Vagina (tissue), 2 donors: ENCODE results near the gene ATP6V1A.

Experiments
- CTCF ChIP-seq, 3 experiments: fragments of 450-650 bp in 2 of 3; fragments of 200-600 bp in 1 of 3; sonication (generic) in 1 of 3; IDR thresholded peaks; one replicate each; pipeline ENCODE4 v1.5.1; 2017 to 2019; ENCODE audit warnings: antibody characterized with exemption in 3 of 3, mild to moderate bottlenecking in 2 of 3, moderate library complexity in 2 of 3
- POLR2A ChIP-seq, 2 donors: fragments of 450-650 bp; IDR thresholded peaks; one replicate each; pipeline ENCODE4 v1.6.1; 2017; ENCODE audit warnings: antibody characterized with exemption in 2 of 2, mild to moderate bottlenecking in 2 of 2, moderate library complexity in 2 of 2
- POLR2AphosphoS5 ChIP-seq, 2 donors: sonication (generic); formaldehyde crosslinking; IDR thresholded peaks; one replicate each; pipeline ENCODE4 v1.9.0; 2017; ENCODE audit warnings: antibody characterized with exemption in 2 of 2, mild to moderate bottlenecking in 2 of 2, low read depth in 1 of 2; ENCODE audit not compliant: insufficient read depth in 1 of 2

DNA sequence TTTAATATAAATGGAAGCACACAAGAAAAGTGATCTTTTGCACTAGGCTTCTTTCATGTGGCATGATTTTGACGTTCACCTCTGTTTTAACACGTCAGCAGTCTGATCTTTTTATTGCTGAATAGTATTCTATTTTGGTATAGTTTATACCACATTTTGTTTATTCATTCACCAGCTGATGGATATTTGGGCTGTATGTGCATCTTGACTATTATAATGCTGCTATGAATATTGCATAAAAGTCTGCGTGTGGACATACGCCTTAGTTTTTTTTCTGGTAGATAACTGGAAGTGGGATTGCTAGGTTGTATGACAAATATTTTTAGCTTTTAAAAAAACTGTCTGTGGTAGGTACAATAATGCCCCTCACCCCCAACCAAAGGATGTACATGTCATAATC lies 15.1 kb upstream of the ATP6V1A start:
- TF ChIP-seq POLR2A (IDR thresholded peaks at IDR 0.05) (no peak), CTCF (IDR thresholded peaks at IDR 0.05) (no peak), POLR2AphosphoS5 (IDR thresholded peaks at IDR 0.05; ENCODE audit: insufficient read depth in 1 of 2, low read depth in 1 of 2) (no peak)
